Stimulated activated CD4-positive, alpha-beta T cell treated with anti-CD3 and anti-CD28 coated beads, Interleukin-2, amount 100 ng/mL, for 4 hours (primary cell): ENCODE data around the gene SLC10A1.
A peak's percentile ranks its signal among the peaks of the same experiment; 100 is the strongest.
"Not testable (repeated sequence)": the region's sequence is repeated elsewhere in the genome, so short reads cannot be mapped to it uniquely, and the experiment has no call there.

Experiments
- DNase-seq: peaks from one replicate; pipeline ENCODE4 v3.0.0-alpha.2; 2020; ENCODE audit warnings: low read depth

SLC10A1 gene

DNA sequence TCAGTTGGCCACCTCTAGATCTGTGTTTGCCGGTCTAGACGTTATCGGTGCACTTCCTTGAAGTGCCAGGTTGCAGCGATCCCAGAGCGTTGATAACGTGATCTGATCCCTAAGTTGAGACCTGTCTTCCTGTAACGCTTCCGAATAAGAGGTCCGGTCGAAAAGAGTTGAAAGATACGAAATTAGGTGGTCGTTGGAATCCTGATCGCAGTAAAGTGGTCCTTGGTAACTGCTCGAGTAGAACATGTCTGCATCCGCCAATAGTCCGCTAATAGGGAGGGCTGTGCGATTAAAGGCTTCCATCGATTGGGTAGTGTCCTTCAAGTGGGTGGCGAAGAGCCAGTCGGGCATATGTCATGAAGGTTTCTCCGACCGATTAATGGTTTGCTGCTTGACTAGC, 27.4 kb downstream of the SLC10A1 start:
- no peak for DNase-seq

DNA sequence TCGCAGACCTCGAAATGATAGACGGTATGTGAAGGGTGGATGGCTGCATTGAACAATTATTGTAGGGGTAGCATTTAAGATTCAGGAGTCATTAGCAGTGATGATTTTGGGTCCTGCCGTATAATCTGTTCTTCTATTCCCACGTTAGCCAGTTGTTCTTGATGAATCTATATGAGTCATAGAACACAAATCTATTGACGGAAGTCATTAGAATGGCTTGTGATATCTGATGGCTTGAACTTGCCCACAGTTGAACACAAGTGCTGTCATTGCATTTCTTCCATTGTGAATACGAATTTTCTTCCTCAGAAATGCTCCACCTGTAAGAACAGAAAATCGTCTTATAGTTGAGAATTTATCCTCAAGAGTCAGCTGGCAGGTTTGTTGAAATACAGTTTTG, 28.2 kb downstream of the SLC10A1 start:
- no peak for DNase-seq

DNA sequence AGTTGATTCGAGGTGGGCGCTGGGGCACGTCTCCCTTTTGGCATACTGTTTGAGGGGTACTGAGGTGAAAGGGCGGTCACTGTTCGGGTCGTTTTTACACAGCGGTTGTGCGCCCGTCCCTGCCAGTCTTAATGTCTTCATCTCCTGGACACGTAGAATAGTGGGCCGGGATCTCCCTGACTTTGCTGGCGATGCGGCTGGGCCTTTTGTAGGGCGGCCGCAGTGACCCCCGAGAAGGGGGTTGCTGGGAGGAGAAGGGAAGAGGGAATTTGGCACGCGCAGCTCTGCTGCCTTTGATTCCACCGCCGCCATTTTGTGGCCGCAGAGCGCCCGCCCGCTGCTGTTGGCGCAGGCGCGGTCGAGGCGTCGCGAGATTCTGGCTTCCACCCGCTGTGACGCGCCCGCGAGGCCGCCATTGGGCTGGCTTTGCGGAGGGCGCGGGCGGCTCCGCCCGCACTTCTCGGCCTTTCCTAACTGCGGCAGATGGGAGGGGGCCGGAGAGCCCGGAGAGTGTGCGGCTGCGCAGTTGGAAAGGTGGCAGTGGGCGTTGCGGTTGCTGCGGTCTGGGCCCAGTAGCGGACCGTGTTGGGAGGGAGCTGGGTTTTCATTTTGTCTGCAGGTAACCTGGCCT, 29.6 kb downstream of the SLC10A1 start:
- DNase-seq, result peak; percentile 88

DNA sequence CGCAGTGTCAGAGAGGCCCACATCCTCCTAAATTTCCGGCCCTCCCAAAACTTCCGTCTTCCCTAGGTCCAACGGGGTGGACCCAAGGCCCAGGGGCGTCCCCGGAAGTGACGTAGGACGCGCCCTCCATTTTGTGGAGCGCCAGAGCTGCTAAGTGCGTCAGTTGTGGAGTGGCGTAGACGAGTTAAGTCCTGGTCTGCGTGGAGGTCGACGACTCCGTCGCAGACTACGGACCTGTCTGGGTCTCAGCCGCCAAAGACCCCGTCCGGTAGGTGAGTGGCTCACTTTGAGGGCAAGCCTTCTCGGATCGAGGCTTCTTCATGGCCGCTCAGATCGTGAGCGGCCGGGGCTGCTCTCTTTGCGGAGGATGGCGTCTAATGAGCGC, 30.1 kb downstream of the SLC10A1 start, which contains the start of gene SRSF5:
SRSF5 (plus strand) TSS at position 159 of the 385 bp plus-strand sequence. CDS start 1,015 bp downstream, outside the sequence.
- peak; percentile 88 for DNase-seq

DNA sequence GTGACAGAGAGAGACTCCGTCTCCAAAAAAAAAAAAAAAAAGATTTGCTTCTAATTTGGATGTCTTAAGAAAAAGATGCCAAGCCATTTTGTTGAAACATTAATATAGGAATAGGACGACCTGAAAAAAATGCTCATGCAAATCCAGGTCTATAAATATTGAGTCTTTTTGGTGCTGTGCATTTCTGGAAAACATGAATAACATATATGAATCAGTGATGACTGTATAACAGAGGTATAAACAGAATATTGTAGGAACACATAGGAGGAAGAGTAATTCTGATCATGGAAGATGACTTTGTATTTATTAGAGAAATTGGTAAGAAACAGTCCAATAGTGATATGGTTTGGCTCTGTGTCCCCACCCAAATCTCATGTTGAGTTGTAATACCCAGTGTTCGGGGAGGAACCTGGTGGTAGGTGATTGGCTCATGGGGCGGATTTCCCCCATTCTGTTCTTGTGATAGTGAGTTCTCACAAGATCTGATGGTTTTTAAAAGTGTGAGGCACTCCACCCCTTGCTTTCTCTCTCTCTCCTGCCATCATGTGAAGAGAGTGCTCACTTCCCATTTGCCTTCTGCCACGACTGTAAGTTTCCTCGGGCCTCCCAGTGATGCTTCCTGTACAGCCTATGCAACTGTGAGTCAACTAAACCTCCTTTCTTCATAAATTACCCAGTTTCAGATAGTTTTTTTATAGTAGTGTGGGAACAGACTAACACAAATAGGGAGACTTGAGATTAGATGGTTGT, 33.1 kb downstream of the SLC10A1 start:
- DNase-seq, result no peak

DNA sequence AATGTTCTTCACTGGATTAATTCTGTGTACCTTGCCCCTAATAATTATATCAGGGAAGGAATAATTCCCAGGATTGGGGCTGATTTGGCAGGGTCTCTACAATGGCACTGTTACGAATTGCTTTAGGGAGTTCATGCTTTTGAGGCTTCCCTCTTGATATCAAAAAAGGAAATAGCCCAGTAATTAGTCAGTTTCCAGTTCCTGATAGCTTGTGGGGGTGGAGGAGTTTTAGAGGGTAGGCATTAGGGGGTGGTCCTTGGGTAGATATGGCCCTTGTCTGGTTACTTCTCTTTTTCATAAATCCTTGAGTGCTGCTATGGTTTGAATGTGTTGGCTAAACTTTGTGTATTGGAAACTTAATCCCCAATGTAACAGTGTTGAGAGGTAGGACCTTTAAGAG, 36.2 kb downstream of the SLC10A1 start:
- no peak for DNase-seq

DNA sequence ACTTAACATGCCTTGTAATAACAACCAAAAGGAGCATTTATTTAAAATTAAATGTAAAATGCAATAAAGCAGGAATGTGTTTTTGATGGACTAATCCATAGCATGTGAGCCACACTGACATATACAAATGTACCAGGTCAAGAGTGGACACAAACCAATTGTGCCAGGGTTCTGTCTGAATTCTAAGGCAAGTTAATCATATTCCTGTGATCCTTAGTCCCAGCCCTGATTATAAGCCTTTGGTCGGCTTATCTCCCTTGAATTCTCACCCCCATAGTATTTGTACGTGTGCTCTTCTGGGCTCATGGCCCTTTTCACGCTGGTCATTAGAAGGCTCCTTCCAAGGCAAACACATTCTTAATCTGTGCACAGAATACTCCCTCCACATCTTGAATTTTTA, 40.7 kb downstream of the SLC10A1 start:
- no peak for DNase-seq

DNA sequence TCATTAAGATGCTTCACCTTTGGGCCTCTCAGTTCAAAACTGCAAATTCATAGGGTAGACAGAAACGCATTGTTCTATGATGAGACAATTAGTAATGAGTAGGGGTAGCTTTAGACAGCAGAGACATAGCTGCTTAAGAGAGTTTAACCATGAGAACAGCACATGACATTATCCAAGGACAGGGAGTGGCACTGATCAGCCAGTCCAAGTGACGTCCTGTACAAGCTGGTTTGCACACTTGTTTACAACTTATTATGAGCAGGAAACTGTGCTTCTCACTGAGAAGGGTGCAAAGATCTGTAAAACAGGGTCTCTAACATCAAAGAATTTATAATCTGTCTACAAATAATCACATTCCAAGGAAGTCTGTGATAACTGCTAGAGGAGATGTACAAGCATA, 41.3 kb downstream of the SLC10A1 start:
- DNase-seq, result no peak

DNA sequence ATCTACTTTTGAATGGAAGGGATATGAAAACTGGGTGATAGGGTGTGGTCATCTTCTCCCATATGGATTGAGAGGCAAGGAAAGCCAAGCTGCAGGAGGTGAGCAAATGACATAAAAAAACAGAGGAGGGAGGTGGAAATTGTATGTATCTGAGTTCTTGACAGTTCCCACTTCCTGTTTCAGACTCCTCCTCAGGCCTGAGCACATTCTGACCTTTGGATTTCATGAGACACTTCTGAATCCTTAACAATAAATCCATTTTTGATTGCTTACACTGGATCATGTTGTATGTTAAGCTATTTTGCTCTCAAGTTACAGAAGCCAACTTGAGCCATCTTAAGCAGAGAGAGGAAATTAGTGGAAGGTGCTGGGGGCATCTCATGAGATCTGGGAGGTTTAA, 41.7 kb downstream of the SLC10A1 start:
- DNase-seq, result no peak

DNA sequence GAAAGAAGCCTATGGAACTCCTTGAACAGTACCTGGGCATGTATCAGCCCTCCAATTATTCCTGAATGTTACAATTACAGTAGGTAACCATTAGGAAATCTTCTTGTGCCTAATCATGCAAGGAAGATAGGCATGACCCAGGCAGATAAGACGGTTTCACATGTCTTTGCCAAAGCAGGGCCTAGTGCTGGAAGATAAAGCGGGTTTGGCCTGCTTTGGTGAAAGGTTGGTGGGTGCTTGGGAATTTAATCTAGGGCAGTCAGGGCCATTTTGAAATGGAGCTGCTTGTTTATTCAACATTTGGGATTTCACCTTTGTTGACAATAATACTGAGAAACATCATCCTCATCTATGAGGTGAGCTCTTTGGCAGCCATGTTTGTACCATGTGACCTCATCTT, 42.6 kb downstream of the SLC10A1 start:
- no peak for DNase-seq

DNA sequence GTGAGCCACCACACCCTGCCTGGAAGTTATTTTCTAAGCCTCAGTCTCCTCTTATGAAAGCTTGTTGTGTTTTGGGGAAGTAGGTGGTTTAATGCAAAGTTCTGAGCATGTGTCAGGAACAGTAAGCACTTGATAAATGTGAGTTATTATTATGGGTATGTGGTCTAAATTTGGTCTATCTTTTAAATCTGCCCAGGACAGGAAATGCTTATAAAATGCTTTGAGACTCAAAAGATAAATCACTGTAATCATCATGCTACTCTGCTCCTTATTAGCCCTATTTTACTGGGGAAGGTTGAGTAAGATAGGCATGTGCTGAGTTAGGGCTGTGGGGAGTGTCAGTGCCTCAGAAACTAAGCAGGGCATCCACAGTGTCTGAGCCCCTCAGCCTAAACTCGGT, 43.2 kb downstream of the SLC10A1 start:
- no peak for DNase-seq

DNA sequence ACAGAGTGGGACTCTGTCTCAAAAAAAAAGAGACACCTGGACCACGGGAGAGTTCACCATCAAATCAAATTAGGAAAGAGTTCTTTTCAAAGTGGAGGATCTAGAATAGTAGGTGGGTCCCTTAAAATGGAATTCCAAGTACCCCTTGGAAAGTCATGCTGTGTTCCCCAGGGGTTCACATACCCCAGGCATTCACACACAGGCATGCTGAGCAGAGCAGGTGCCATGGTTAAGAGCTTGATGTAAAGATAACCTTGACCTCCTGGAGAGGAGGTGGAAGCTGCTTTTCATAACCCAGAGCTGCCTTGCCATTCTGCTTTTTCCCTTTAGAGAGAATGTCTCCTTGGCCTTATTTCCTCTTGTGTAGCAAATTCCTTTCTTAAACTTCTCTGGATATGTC, 44.3 kb downstream of the SLC10A1 start:
- no peak for DNase-seq

DNA sequence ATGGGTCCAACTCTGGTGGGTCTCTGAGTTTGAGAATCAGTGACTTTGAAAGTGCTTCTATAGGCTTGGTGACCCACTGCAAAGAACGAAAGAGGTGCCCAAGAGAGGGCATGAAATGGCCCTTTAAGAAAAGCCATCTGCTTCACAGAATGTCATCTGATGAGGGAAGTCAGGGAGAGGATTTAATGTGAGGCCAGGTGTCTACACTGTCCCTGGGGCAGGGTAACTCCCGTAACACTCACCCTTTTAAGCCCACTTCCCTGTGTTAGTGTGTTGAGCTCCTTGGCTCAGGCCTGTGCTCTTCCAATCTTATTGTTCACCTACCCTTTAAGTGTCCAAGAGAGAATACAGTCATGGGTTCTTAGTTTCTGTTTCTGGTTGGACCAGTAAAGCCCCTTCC, 46.5 kb downstream of the SLC10A1 start:
- no peak for DNase-seq

DNA sequence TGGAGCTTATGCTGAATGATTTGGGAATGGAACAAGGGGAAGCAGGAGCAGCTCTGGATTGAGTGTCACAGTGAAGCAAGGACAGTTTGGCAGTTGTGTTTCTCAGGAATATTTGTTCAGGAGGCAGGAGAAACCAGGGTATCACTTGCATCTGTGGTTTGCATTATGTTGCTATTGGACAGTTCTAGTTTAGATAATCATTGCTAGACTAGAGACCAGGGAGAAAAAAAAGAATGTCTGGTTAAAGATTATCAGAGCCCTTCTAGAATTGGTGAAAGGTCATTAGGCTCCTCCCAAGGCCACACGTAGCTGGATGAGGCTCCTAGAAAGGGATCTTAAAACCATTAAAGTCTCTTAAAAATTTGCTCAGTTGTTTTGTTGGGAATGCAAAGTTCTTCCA, 47.1 kb downstream of the SLC10A1 start:
- DNase-seq, result no peak

DNA sequence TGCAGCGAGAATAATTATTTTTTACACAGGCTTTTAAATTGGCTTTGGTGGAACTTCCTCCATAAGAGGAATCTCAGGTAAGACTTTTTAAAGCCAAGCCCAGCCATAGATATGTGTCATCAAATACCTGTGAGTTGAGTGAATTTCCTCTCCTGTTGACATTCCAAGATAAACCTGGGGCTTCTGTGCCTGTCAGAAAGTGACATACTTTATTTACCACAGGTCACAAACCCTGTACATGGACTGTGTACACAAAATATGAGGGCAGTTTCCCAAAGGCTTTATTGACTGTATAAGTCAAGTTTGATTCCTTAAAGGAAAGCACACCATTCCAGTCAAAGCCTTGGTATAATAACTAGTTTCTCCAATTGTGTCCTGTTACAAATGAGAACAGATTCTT, 56.0 kb downstream of the SLC10A1 start:
- no peak for DNase-seq

DNA sequence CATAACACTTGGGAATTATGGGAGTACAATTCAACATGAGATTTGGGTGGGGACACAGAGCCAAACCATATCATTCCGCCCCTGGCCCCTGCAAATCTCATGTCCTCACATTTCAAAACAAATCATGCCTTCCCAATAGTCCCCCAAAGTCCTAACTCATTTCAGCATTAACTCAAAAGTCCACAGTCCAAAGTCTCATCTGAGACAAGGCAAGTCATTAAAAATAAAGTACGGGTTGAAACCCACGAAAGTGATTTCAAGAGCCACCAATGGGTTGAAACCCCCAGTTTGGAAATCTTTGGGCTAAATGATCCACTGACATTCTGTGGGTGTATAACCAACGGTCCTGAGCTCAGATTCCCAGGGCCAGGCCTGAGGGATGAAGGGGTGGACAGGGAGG, 60.6 kb downstream of the SLC10A1 start:
- not testable (repeated sequence) for DNase-seq

DNA sequence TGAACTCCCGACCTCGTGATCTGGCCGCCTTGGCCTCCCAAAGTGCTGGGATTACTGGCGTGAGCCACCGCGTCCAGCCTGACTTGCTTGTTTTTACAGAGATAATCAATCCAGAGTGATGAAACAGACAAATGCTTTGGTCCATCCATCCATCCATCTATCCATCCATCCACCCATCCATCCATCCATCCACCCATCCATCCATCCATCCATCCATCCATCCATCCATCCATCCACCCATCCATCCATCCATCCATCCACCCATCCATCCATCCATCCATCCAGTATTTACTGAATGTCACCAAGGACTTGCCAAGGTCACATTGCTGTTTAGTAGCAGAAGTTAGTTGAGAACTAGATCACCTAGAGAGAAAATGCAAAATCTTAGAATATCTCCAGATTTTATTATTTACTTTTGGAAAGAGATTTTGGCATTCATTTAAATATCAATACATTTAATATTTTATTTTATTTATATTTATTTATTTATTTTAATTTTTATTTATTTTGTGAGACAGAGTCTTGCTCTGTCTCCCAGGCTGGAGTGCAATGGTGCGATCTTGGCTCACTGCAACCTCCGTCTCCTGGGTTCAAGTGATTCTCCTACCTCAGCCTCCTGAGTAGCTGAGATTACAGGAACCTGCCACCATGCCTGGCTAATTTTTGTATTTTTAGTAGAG, 65.0 kb downstream of the SLC10A1 start:
- DNase-seq, result not testable (repeated sequence)

DNA sequence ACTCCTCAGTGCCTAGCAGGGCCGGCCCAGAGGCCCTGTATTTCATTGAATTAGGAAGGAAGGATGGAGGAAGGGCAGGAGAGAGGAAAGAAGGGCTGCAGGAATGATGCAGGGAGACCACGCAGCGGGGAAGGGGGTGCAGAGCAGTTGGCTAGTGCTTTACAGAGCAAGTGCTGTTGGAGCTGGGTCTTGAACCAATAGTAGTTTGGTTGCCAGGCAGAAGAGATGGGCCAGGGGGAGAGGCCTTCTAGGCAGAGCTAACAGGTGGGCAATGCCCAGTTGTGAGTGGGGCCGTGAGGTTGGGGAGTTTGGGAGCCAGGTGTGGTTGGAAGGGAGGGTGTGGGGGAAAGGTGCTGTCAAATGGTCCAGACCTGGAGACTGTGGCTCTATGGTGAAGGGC, 69.2 kb downstream of the SLC10A1 start:
- DNase-seq, result no peak

DNA sequence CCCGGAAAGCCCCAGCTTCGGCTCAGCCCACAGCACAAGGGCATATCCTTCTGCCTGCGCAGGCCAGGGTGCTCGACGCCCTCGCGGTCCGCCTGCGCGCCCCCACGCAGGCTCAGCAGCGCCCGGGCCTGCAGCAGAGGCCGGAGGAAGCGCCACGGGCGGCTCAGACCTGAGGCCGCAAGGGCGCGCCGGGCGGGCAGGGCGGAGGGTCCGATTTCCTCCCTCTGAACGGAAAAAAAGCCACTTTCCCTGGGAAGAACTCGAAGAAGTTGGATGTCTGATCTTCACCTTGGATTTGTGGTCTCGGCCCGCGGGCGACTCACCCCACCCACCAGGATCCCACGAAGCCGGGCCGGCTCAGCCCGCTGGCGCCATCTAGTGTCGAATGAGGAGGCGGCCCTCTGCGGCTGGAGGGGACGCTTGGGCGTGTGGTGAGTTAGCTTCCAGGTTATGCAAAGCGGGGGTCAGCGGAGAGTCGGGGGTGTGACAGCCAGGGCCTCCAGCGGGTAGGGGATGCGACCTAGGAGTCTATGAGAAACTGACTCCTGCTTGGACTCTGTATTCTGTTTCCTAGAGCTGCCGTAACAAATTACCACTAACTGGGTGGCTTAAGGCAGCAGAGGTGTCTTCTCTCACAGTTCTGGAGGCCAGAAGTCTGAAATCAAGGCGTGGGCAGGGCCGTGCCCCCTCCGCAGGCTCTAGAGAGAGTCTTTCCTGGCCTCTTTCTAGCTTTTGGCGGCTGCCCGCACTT, 70.1 kb downstream of the SLC10A1 start:
- DNase-seq, result peak; percentile 72
